ENCODE results near the gene TMCO4.

The TMCO4 gene

GRCh38 chr1:19840228-19840627, 40.5 kb upstream of the TMCO4 start:
- Histone ChIP-seq H3K27ac (no peak overlapping the region), H3K27me3 (peaks cover 27% of the 10 kb centered on the region), H3K9me3 (no peaks in the 10 kb centered on the region), H3K4me3 (ENCODE audit: low read depth in 1 of 2, low read length in 1 of 2) (no peak overlapping the region), H3K4me1 (ENCODE audit: control insufficient read depth in 1 of 2, insufficient read depth in 1 of 2, low read depth in 1 of 2, low read length in 1 of 2) (no peaks in the 10 kb centered on the region), H3K36me3 (no peaks in the 10 kb centered on the region)
- TF ChIP-seq CTCF (IDR thresholded peaks at IDR 0.05): no peak

- TF ChIP-seq CTCF (IDR thresholded peaks at IDR 0.05): no peak
- Histone ChIP-seq H3K4me3 (ENCODE audit: low read depth in 1 of 2, low read length in 1 of 2) (no peak overlapping the region), H3K4me1 (ENCODE audit: control insufficient read depth in 1 of 2, insufficient read depth in 1 of 2, low read depth in 1 of 2, low read length in 1 of 2) (no peaks in the 10 kb centered on the region), H3K27ac (no peak overlapping the region), H3K27me3 (peaks cover 22% of the 10 kb centered on the region), H3K36me3 (no peaks in the 10 kb centered on the region), H3K9me3 (no peaks in the 10 kb centered on the region)
These were observed 38.1 kb upstream of the TMCO4 start for GRCh38 chr1:19837866-19838265.

GRCh38 chr1:19835578-19835977, 35.9 kb upstream of the TMCO4 start:
- Histone ChIP-seq H3K4me3 (ENCODE audit: low read depth in 1 of 2, low read length in 1 of 2) (no peak overlapping the region), H3K4me1 (ENCODE audit: control insufficient read depth in 1 of 2, insufficient read depth in 1 of 2, low read depth in 1 of 2, low read length in 1 of 2) (no peaks in the 10 kb centered on the region), H3K27ac (no peak overlapping the region), H3K9me3 (no peaks in the 10 kb centered on the region), H3K36me3 (no peaks in the 10 kb centered on the region), H3K27me3 (peaks cover 25% of the 10 kb centered on the region)
- TF ChIP-seq CTCF (IDR thresholded peaks at IDR 0.05): no peak

- Histone ChIP-seq H3K9me3 (no peaks in the 10 kb centered on the region), H3K4me3 (ENCODE audit: low read depth in 1 of 2, low read length in 1 of 2) (no peak overlapping the region), H3K27me3 (peaks cover 19% of the 10 kb centered on the region), H3K27ac (no peak overlapping the region), H3K4me1 (ENCODE audit: control insufficient read depth in 1 of 2, insufficient read depth in 1 of 2, low read depth in 1 of 2, low read length in 1 of 2) (no peaks in the 10 kb centered on the region), H3K36me3 (no peaks in the 10 kb centered on the region)
- no peak for TF ChIP-seq CTCF (IDR thresholded peaks at IDR 0.05)
These were observed 31.7 kb upstream of the TMCO4 start for GRCh38 chr1:19831441-19831840.

- Histone ChIP-seq H3K9me3 (no peaks in the 10 kb centered on the region), H3K36me3 (no peaks in the 10 kb centered on the region), H3K4me1 (ENCODE audit: control insufficient read depth in 1 of 2, insufficient read depth in 1 of 2, low read depth in 1 of 2, low read length in 1 of 2) (no peaks in the 10 kb centered on the region), H3K27ac (no peak overlapping the region), H3K4me3 (ENCODE audit: low read depth in 1 of 2, low read length in 1 of 2) (no peak overlapping the region), H3K27me3 (peaks cover 18% of the 10 kb centered on the region)
- no peak for TF ChIP-seq CTCF (IDR thresholded peaks at IDR 0.05)
These were observed 28.8 kb upstream of the TMCO4 start for GRCh38 chr1:19828546-19828945.

GRCh38 chr1:19825298-19825697, 25.6 kb upstream of the TMCO4 start:
- Histone ChIP-seq H3K27ac (no peak overlapping the region), H3K9me3 (no peaks in the 10 kb centered on the region), H3K27me3 (peaks cover 26% of the 10 kb centered on the region), H3K4me1 (ENCODE audit: control insufficient read depth in 1 of 2, insufficient read depth in 1 of 2, low read depth in 1 of 2, low read length in 1 of 2) (no peaks in the 10 kb centered on the region), H3K36me3 (no peaks in the 10 kb centered on the region), H3K4me3 (ENCODE audit: low read depth in 1 of 2, low read length in 1 of 2) (no peak overlapping the region)
- TF ChIP-seq CTCF (IDR thresholded peaks at IDR 0.05): no peak
